OCI-LY1 (cell line): ENCODE data around the gene SMOC2.

ENCODE experiments used
- H2AFZ ChIP-seq: fragments of 200-600 bp; sonication (generic), shearing (Covaris generic); 2 replicates; pipeline ENCODE4 v1.6.0; 2014; ENCODE audit warnings: antibody characterized with exemption, mild to moderate bottlenecking, low read length
- H3F3A ChIP-seq: fragments of 200-600 bp; sonication (generic), shearing (Covaris generic); 2 replicates; pipeline ENCODE4 v1.6.0; 2014; ENCODE audit warnings: mild to moderate bottlenecking, antibody characterized with exemption, low read length, moderate library complexity; ENCODE audit not compliant: insufficient read depth
- H3K27ac ChIP-seq: fragments of 200-600 bp; sonication (generic); 2 replicates; pipeline ENCODE4 v1.5.1; 2014; ENCODE audit warnings: low read length, mixed run types, mild to moderate bottlenecking, low read depth; ENCODE audit not compliant: poor library complexity, severe bottlenecking
- H3K27me3 ChIP-seq: fragments of 200-600 bp; sonication (generic); 2 replicates; pipeline ENCODE4 v1.6.0; 2014; ENCODE audit warnings: antibody characterized with exemption, mild to moderate bottlenecking, low read length, moderate library complexity; ENCODE audit not compliant: insufficient read depth
- H3K36me3 ChIP-seq: fragments of 200-600 bp; sonication (generic); 2 replicates; pipeline ENCODE4 v1.6.1; 2014; ENCODE audit warnings: mild to moderate bottlenecking, antibody characterized with exemption, low read length, moderate library complexity, mixed read lengths; ENCODE audit not compliant: insufficient read depth
- H3K4me1 ChIP-seq: fragments of 200-600 bp; sonication (generic); 2 replicates; pipeline ENCODE4 v1.5.1; 2014; ENCODE audit warnings: mild to moderate bottlenecking, low read length, moderate library complexity; ENCODE audit not compliant: insufficient read depth, severe bottlenecking
- H3K4me2 ChIP-seq: fragments of 200-600 bp; sonication (generic), shearing (Covaris generic); 2 replicates; pipeline ENCODE4 v1.6.1; 2014; ENCODE audit warnings: low read length
- H3K4me3 ChIP-seq: fragments of 200-600 bp; sonication (generic); 2 replicates; pipeline ENCODE4 v1.5.1; 2014; ENCODE audit warnings: low read length, low read depth, mild to moderate bottlenecking, mixed read lengths; ENCODE audit not compliant: poor library complexity, severe bottlenecking
- H3K79me2 ChIP-seq: fragments of 200-600 bp; shearing (Covaris generic); 2 replicates; pipeline ENCODE4 v1.6.1; 2016; ENCODE audit warnings: mixed run types, low read length, mixed read lengths; ENCODE audit not compliant: insufficient read depth
- H3K9ac ChIP-seq: fragments of 200-600 bp; sonication (generic), shearing (Covaris generic); 2 replicates; pipeline ENCODE4 v1.6.1; 2014; ENCODE audit warnings: mild to moderate bottlenecking, low read length, mixed read lengths
- H3K9me2 ChIP-seq: fragments of 200-600 bp; sonication (generic), shearing (Covaris generic); 2 replicates; pipeline ENCODE4 v1.6.1; 2014; ENCODE audit warnings: low read depth, mild to moderate bottlenecking, low read length, mixed read lengths
- H3K9me3 ChIP-seq: fragments of 200-600 bp; shearing (Covaris generic); 2 replicates; pipeline ENCODE4 v1.6.1; 2014; ENCODE audit warnings: low read length, mixed read lengths
- H4K20me1 ChIP-seq: fragments of 200-600 bp; sonication (generic), shearing (Covaris generic); 2 replicates; pipeline ENCODE4 v1.6.0; 2016; ENCODE audit warnings: mild to moderate bottlenecking, low read length; ENCODE audit not compliant: insufficient read depth
- EZH2 ChIP-seq: fragments of 200-600 bp; sonication (generic), shearing (Covaris generic); IDR thresholded peaks from 2 replicates; pipeline ENCODE4 v1.8.0; 2017; ENCODE audit warnings: borderline replicate concordance, mixed run types, mild to moderate bottlenecking, antibody characterized with exemption, low read length, moderate library complexity, mixed read lengths
- TF ChIP-seq, protein P1 (sequence below): fragments of 200-600 bp; sonication (generic), shearing (Covaris generic); IDR thresholded peaks from 2 replicates; pipeline ENCODE4 v1.5.1; 2017; ENCODE audit warnings: mild to moderate bottlenecking, antibody characterized with exemption, low read length, moderate library complexity, mixed read lengths

SMOC2 gene

DNA sequence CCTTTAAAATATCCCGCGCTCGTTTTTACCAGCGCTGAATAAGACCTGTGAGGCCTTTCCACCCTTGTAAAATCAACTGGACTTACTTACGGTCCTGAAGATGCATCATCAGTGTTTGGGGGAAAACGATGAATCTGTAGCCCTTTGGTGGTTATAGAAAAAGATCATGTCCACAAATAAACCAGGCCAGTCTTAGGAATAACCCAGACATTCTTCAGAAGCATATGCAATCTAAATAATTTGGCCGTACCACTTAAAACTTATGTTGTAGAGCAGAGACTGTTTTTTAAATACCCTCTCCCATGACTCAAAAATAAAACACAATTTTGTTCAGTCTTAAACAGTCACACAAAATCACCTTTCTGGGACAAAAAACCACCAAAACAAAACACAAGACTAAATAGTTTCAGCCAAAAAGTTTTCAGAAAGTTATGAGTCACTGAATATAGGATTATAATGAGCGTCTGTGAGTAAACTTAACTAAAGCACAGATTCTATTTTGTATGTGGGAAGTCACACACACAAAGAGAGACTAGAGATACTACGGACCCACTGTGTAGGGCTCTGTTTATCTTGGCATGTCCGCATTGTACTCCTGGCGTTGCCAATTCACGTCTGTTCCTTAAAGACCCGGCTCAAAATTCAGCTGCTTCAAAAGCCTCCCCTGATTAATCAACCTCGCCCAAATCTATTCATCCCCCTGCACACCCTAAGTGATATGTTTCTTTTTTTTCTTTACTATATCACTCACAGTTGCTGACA is 26.5 kb upstream of the SMOC2 start:
- H3K4me1 ChIP-seq: no peaks in the 10 kb centered on the region

DNA sequence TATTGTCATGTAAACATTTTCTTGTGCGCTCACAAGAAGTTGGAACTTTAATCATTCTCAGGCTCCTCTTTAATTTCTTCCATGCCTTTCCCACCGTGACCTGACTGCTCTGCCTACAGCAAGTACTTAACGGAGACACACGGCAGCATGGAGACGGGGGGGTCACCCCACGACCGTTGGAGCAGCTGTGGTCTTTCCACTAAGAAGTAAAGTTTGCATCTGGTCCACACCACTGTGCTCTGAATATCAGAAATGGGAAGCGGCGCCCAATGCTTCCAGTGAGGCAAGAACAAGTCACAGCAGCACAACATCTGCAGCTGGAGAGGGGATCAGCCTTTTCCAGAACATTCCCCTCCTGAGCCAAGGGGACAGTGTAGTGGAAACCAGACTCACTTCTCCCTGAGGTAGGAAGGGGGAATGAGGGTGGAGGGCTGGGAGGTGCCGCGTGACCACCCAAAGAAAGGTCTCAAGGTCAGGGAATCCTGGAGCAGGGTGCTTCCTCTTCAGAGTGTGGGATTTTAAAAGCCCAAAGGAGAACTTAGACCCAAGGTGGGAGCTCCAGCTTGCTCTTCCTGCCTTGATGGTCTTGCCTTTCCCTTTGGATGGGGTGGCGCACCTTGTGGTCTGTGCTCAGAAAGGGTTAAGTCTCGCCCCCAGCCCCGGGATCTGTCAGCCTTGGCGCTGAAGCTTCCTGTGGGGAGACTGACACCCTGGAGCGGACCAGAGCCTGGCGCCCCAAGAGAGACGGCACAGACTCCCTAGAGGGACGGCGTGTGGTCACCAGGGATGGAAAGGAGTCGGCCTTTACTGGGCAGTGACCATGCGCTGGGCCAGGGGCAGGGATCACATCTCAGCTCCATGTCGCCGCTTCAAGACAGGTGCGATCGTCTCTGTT is 25.6 kb upstream of the SMOC2 start:
- Histone ChIP-seq H3K9me2 (no peaks in the 10 kb centered on the region), H3F3A (no peaks in the 10 kb centered on the region), H3K9me3 (no peaks in the 10 kb centered on the region), H3K4me2 (no peak overlapping the region), H2AFZ (no peak overlapping the region), H3K27ac (no peak overlapping the region), H3K9ac (no peak overlapping the region), H4K20me1 (no peaks in the 10 kb centered on the region), H3K4me1 (no peaks in the 10 kb centered on the region), H3K79me2 (no peaks in the 10 kb centered on the region), H3K36me3 (no peaks in the 10 kb centered on the region), H3K27me3 (peaks cover 3% of the 10 kb centered on the region; the same call in 1 of the 2 replicates), H3K4me3 (no peak overlapping the region)
- TF ChIP-seq, protein P1, sequence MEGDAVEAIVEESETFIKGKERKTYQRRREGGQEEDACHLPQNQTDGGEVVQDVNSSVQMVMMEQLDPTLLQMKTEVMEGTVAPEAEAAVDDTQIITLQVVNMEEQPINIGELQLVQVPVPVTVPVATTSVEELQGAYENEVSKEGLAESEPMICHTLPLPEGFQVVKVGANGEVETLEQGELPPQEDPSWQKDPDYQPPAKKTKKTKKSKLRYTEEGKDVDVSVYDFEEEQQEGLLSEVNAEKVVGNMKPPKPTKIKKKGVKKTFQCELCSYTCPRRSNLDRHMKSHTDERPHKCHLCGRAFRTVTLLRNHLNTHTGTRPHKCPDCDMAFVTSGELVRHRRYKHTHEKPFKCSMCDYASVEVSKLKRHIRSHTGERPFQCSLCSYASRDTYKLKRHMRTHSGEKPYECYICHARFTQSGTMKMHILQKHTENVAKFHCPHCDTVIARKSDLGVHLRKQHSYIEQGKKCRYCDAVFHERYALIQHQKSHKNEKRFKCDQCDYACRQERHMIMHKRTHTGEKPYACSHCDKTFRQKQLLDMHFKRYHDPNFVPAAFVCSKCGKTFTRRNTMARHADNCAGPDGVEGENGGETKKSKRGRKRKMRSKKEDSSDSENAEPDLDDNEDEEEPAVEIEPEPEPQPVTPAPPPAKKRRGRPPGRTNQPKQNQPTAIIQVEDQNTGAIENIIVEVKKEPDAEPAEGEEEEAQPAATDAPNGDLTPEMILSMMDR: no peak
- no peak for TF ChIP-seq EZH2

More for the DNA sequence above, 26.5 kb upstream of the SMOC2 start:
- H3K27ac ChIP-seq: no peak overlapping the region
- H3K9me2 ChIP-seq: no peaks in the 10 kb centered on the region
- no peak overlapping the region for H2AFZ ChIP-seq
- H4K20me1 ChIP-seq: no peaks in the 10 kb centered on the region
- H3K9me3 ChIP-seq: no peaks in the 10 kb centered on the region
- H3K9ac ChIP-seq: no peak overlapping the region
- no peaks in the 10 kb centered on the region for H3F3A ChIP-seq
- H3K36me3 ChIP-seq: no peaks in the 10 kb centered on the region
- H3K4me3 ChIP-seq: no peak overlapping the region
- H3K27me3 ChIP-seq: peaks cover 3% of the 10 kb centered on the region; the same call in 1 of the 2 replicates
- H3K79me2 ChIP-seq: no peaks in the 10 kb centered on the region
- H3K4me2 ChIP-seq: no peak overlapping the region
- TF ChIP-seq, protein P1: no peak
- no peak for TF ChIP-seq EZH2

DNA sequence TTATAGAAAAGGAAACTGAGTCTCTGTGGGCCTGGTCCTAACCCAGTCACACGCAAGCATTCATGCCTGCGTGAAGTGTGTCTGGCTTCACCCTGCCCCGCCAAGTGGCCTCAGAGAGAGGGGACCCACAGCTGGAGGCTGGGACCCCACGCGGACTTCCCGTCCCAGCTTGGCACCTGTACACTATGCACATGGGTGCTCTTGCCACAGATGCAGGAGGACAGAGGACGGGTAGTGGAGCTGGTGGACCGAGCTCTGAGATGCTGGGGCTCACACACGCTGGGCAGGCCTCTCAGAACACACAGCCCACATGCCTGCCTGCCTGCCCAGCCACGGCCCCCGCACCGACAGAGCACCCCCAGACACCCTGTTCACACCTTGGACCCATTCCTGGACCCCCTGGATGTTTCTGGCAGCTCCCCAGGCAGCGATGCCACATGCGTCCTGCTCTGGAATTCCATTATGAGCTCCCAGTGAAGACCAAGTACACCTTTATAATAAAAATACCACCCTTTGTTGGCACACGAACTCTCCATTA is 24.9 kb upstream of the SMOC2 start:
- Histone ChIP-seq H2AFZ (no peak overlapping the region), H3K27ac (no peak overlapping the region), H3F3A (no peaks in the 10 kb centered on the region), H3K9ac (no peak overlapping the region), H3K4me2 (no peak overlapping the region), H3K27me3 (peaks cover 3% of the 10 kb centered on the region; the same call in 1 of the 2 replicates), H3K36me3 (no peaks in the 10 kb centered on the region), H3K4me1 (no peaks in the 10 kb centered on the region), H3K79me2 (no peaks in the 10 kb centered on the region), H3K4me3 (no peak overlapping the region), H3K9me3 (no peaks in the 10 kb centered on the region), H4K20me1 (no peaks in the 10 kb centered on the region), H3K9me2 (no peaks in the 10 kb centered on the region)
- TF ChIP-seq, protein P1: no peak
- no peak for TF ChIP-seq EZH2
